UCSD-AML1 (cell line): Measurements from ENCODE around the gene AMIGO1.
A peak's percentile ranks its signal among the peaks of the same experiment; 100 is the strongest.

Experiments used
- DNase-seq: peaks from one replicate; lab custom pipeline; 2025; ENCODE audit not compliant: unreplicated experiment; lab: John Stamatoyannopoulos, UW

The AMIGO1 gene

GRCh38 chr1:109504974-109505373 lies 4.6 kb downstream of the AMIGO1 start:
- DNase-seq: no peak

- no peak for DNase-seq
Observed at GRCh38 chr1:109503935-109504334, 5.6 kb downstream of the AMIGO1 start.

- DNase-seq: peak; percentile 53
Observed at GRCh38 chr1:109502364-109502851, 7.1 kb downstream of the AMIGO1 start.

GRCh38 chr1:109501644-109502363 lies 7.7 kb downstream of the AMIGO1 start:
- peak; percentile 53 for DNase-seq

- DNase-seq: no peak
Observed at GRCh38 chr1:109500941-109501381, 8.6 kb downstream of the AMIGO1 start.

GRCh38 chr1:109499661-109500536 lies 9.6 kb downstream of the AMIGO1 start:
- peak; percentile 73 for DNase-seq

GRCh38 chr1:109499081-109499480 lies 10.4 kb downstream of the AMIGO1 start:
- DNase-seq: no peak

GRCh38 chr1:109498161-109498801 lies 11.2 kb downstream of the AMIGO1 start:
- DNase-seq: peak; percentile 24

GRCh38 chr1:109497449-109498160 lies 11.9 kb downstream of the AMIGO1 start:
- DNase-seq: no peak

- no peak for DNase-seq
Observed at GRCh38 chr1:109495738-109496137, 13.8 kb downstream of the AMIGO1 start.

- peak; percentile 90 for DNase-seq
Observed at GRCh38 chr1:109493805-109494539, 15.6 kb downstream of the AMIGO1 start, which contains the start of gene CYB561D1. Gene CYB561D1 (plus strand): TSS chr1:109494094. CDS start chr1:109494140, 46 bp downstream.

GRCh38 chr1:109493227-109493626 lies 16.3 kb downstream of the AMIGO1 start:
- no peak for DNase-seq

GRCh38 chr1:109492779-109493178 lies 16.7 kb downstream of the AMIGO1 start:
- DNase-seq: no peak

- DNase-seq: no peak
Observed at GRCh38 chr1:109491372-109491771, 18.2 kb downstream of the AMIGO1 start.

- no peak for DNase-seq
Observed at GRCh38 chr1:109490934-109491302, 18.6 kb downstream of the AMIGO1 start.

- DNase-seq: peak; percentile 55
Observed at GRCh38 chr1:109490029-109490933, 19.2 kb downstream of the AMIGO1 start.

- DNase-seq: no peak
Observed at GRCh38 chr1:109488696-109489095, 20.8 kb downstream of the AMIGO1 start.

GRCh38 chr1:109488201-109488600 lies 21.3 kb downstream of the AMIGO1 start:
- DNase-seq: no peak

GRCh38 chr1:109487261-109487660 lies 22.3 kb downstream of the AMIGO1 start:
- DNase-seq: no peak
